Left ventricle myocardium inferior (tissue), 1 donor: ENCODE results near the gene SOX3. TPM values are rescaled to one million over a fixed set of nuclear protein-coding genes. Genes with fewer than 3 reads are reported as not detected.

Experiments used
- DNase-seq: peaks from one replicate; pipeline ENCODE4 v3.0.0-alpha.2; 2020
- H3K27ac ChIP-seq: fragments of 200-600 bp; replicated peaks from 2 replicates; pipeline ENCODE4 v1.8.0; 2021
- H3K27me3 ChIP-seq: fragments of 200-600 bp; 2 replicates; pipeline ENCODE4 v1.8.0; 2021; ENCODE audit warnings: low read depth
- H3K36me3 ChIP-seq: fragments of 200-600 bp; 2 replicates; pipeline ENCODE4 v1.8.0; 2021
- H3K4me1 ChIP-seq: fragments of 200-600 bp; 2 replicates; pipeline ENCODE4 v1.8.0; 2021
- H3K4me3 ChIP-seq: fragments of 200-600 bp; 2 replicates; pipeline ENCODE4 v1.8.0; 2021; ENCODE audit warnings: mild to moderate bottlenecking, moderate library complexity
- H3K9me3 ChIP-seq: fragments of 200-600 bp; replicated peaks from 2 replicates; pipeline ENCODE4 v1.8.0; 2021
- CTCF ChIP-seq: fragments of 200-600 bp; IDR thresholded peaks from 2 replicates; pipeline ENCODE4 v1.8.0; 2021; ENCODE audit warnings: antibody characterized with exemption, mild to moderate bottlenecking, borderline replicate concordance
- intact Hi-C: fragments of 100-400 bp; cut with micrococcal nuclease; formaldehyde crosslinking; loops from one replicate; pipeline ENCODE4 v1.11.0; 2022
- total RNA-seq: library from RNA; stranded (reverse); fragmentation: NEBNext Ultra II Directional; extraction: Animal tissue kit (Norgen Biotek cat#: 25700); gene quantifications from one replicate; pipeline ENCODE4 v1.2.1, GENCODE V29; 2021
- donor health status: DM: no; HTN: yes; CAD: no; lungs with severe emphysema.

Gene SOX3
- total RNA-seq, 1 donor from 2014 or later, result not detected

GRCh38 chrX:140467211-140467610 lies 37.7 kb downstream of the SOX3 start:
- Histone ChIP-seq H3K9me3 (no peaks in the 10 kb centered on the region), H3K27me3 (no peaks in the 10 kb centered on the region), H3K27ac (no peak overlapping the region), H3K36me3 (no peaks in the 10 kb centered on the region), H3K4me3 (no peak overlapping the region), H3K4me1 (no peaks in the 10 kb centered on the region)
- intact Hi-C loops, result no loop called here
- DNase-seq, result no peak
- TF ChIP-seq CTCF, result no peak

Other genes starting within 250 kb of the SOX3 start
- 123 TPM for gene LINC00632, start 204.7 kb upstream of the SOX3 start, total RNA-seq